Smooth muscle cell (in vitro differentiated cells): ENCODE data around the gene GJD3. TPM values are rescaled to one million over a fixed set of nuclear protein-coding genes. Genes with fewer than 3 reads are reported as not detected.
"Not testable (repeated sequence)": the region's sequence is repeated elsewhere in the genome, so short reads cannot be mapped to it uniquely, and the experiment has no call there.

Experiments used
- DNase-seq: peaks from one replicate; lab custom pipeline; 2025; ENCODE audit not compliant: unreplicated experiment; lab: John Stamatoyannopoulos, UW
- H2AFZ ChIP-seq: fragments of 200-600 bp; sonication (generic); 2 replicates; pipeline ENCODE4 v1.6.0; 2016; ENCODE audit warnings: antibody characterized with exemption, low read depth, mild to moderate bottlenecking
- H3F3A ChIP-seq: fragments of 200-600 bp; sonication (generic); 2 replicates; pipeline ENCODE4 v1.6.0; 2017; ENCODE audit warnings: antibody characterized with exemption, low read depth
- H3K27ac ChIP-seq: fragments of 200-600 bp; sonication (generic); 2 replicates; pipeline ENCODE4 v1.5.1; 2016; ENCODE audit warnings: low read depth, mild to moderate bottlenecking
- H3K27me3 ChIP-seq: fragments of 200-600 bp; sonication (generic); 2 replicates; pipeline ENCODE4 v1.6.1; 2016; ENCODE audit warnings: low read depth, mild to moderate bottlenecking
- H3K36me3 ChIP-seq: fragments of 200-600 bp; sonication (generic); 2 replicates; pipeline ENCODE4 v1.5.1; 2016; ENCODE audit warnings: low read depth
- H3K4me1 ChIP-seq: fragments of 200-600 bp; sonication (generic); 2 replicates; pipeline ENCODE4 v1.5.1; 2016; ENCODE audit warnings: low read depth
- H3K4me2 ChIP-seq: fragments of 200-600 bp; sonication (generic); 2 replicates; pipeline ENCODE4 v1.6.0; 2016; ENCODE audit warnings: mild to moderate bottlenecking
- H3K4me3 ChIP-seq: fragments of 200-600 bp; sonication (generic); 2 replicates; pipeline ENCODE4 v1.5.1; 2016; ENCODE audit warnings: mild to moderate bottlenecking
- H3K79me2 ChIP-seq: fragments of 200-600 bp; sonication (generic); 2 replicates; pipeline ENCODE4 v1.6.0; 2016; ENCODE audit warnings: low read depth, mild to moderate bottlenecking
- H3K9ac ChIP-seq: fragments of 200-600 bp; sonication (generic); 2 replicates; pipeline ENCODE4 v1.6.0; 2016; ENCODE audit warnings: low read depth
- H3K9me3 ChIP-seq: fragments of 200-600 bp; sonication (generic); replicated peaks from 2 replicates; pipeline ENCODE4 v1.5.1; 2016; ENCODE audit warnings: low read depth
- H4K20me1 ChIP-seq: fragments of 200-600 bp; sonication (generic); 2 replicates; pipeline ENCODE4 v1.6.0; 2016; ENCODE audit warnings: low read depth
- CTCF ChIP-seq: fragments of 200-600 bp; sonication (generic); IDR thresholded peaks from 2 replicates; pipeline ENCODE4 v1.5.1; 2017; ENCODE audit warnings: borderline replicate concordance, mild to moderate bottlenecking, antibody characterized with exemption; ENCODE audit not compliant: insufficient read depth, poor library complexity, severe bottlenecking
- WGBS: methylation state at CpG from one replicate; pipeline ENCODE4 v1.1.7; 2016; ENCODE audit warnings: low lambda C conversion rate; 5-methylcytosine and 5-hydroxymethylcytosine counted together
- polyA plus RNA-seq: library from polyadenylated mRNA; unstranded; fragments of >200 nt; fragmentation: Nextera tagmentation; extraction: Ambion mirVana; gene quantifications from 2 replicates; pipeline ENCODE4 v1.2.1, GENCODE V29; 2016
- total RNA-seq: library from RNA; depleted of rRNA; stranded (reverse); fragments of >200 nt; gene quantifications from 2 replicates; pipeline ENCODE4 v1.2.3, GENCODE V29; 2014

Gene GJD3
- total and polyA plus RNA-seq, 2 experiments from 2014 or later, result 0.30 TPM; not detected in 1

GRCh38 chr17:40410082-40410481, 45.5 kb upstream of the GJD3 start:
- no peak overlapping the region for H3K4me3 ChIP-seq
- H3K4me2 ChIP-seq, result no peak overlapping the region
- no peak overlapping the region for H3K9ac ChIP-seq
- no peaks in the 10 kb centered on the region for H3F3A ChIP-seq
- H4K20me1 ChIP-seq, result no peaks in the 10 kb centered on the region
- H3K27me3 ChIP-seq, result no peaks in the 10 kb centered on the region
- no peak for TF ChIP-seq CTCF
- H3K36me3 ChIP-seq, result no peaks in the 10 kb centered on the region
- H2AFZ ChIP-seq, result peak overlapping the region; percentile 21
- H3K9me3 ChIP-seq, result no peaks in the 10 kb centered on the region
- H3K79me2 ChIP-seq, result peaks cover under 1% of the 10 kb centered on the region
- no peak overlapping the region for H3K27ac ChIP-seq
- H3K4me1 ChIP-seq, result no peaks in the 10 kb centered on the region
- no peak for DNase-seq
- WGBS, result 95% methylated on average over 1 of the region's 1 CpG

GRCh38 chr17:40409540-40409939, 45.0 kb upstream of the GJD3 start:
- H3K36me3 ChIP-seq, H3K4me2 ChIP-seq, H3K4me1 ChIP-seq, H4K20me1 ChIP-seq, DNase-seq, H3F3A ChIP-seq, H3K9me3 ChIP-seq, H3K79me2 ChIP-seq, H3K9ac ChIP-seq, H3K4me3 ChIP-seq, H3K27me3 ChIP-seq, H3K27ac ChIP-seq, H2AFZ ChIP-seq: not testable (repeated sequence)
- 98% methylated on average over 4 of the region's 4 CpGs for WGBS

- WGBS, result over 99% methylated on average over 3 of the region's 3 CpGs
- no peak overlapping the region for H3K9ac ChIP-seq
- H3F3A ChIP-seq, result no peaks in the 10 kb centered on the region
- H3K27ac ChIP-seq, result no peak overlapping the region
- no peak for DNase-seq
- H3K36me3 ChIP-seq, result no peaks in the 10 kb centered on the region
- H3K9me3 ChIP-seq, result no peaks in the 10 kb centered on the region
- H2AFZ ChIP-seq, result no peak overlapping the region
- TF ChIP-seq CTCF, result no peak
- no peak overlapping the region for H3K4me3 ChIP-seq
- no peaks in the 10 kb centered on the region for H3K27me3 ChIP-seq
- no peaks in the 10 kb centered on the region for H3K79me2 ChIP-seq
- no peak overlapping the region for H3K4me2 ChIP-seq
- no peaks in the 10 kb centered on the region for H3K4me1 ChIP-seq
- no peaks in the 10 kb centered on the region for H4K20me1 ChIP-seq
Measured at GRCh38 chr17:40407460-40407859, 42.9 kb upstream of the GJD3 start.

GRCh38 chr17:40404003-40404402, 39.5 kb upstream of the GJD3 start:
- H2AFZ ChIP-seq, result no peak overlapping the region
- no peaks in the 10 kb centered on the region for H3K36me3 ChIP-seq
- no peaks in the 10 kb centered on the region for H3K79me2 ChIP-seq
- H3K4me3 ChIP-seq, result no peak overlapping the region
- H3K27me3 ChIP-seq, result no peaks in the 10 kb centered on the region
- H3K4me1 ChIP-seq, result no peaks in the 10 kb centered on the region
- no peak overlapping the region for H3K9ac ChIP-seq
- TF ChIP-seq CTCF, result no peak
- H3K27ac ChIP-seq, result no peak overlapping the region
- no peaks in the 10 kb centered on the region for H4K20me1 ChIP-seq
- H3F3A ChIP-seq, result no peaks in the 10 kb centered on the region
- no peak overlapping the region for H3K4me2 ChIP-seq
- no peaks in the 10 kb centered on the region for H3K9me3 ChIP-seq
- DNase-seq, result no peak
- 96% methylated on average over 3 of the region's 3 CpGs for WGBS
